Stimulated activated CD8-positive, alpha-beta memory T cell treated with anti-CD3 and anti-CD28 coated beads, Interleukin-12 subunit alpha, Interleukin-12 subunit beta, amount 100 ng/mL, for 4 hours (primary cell): Measurements from ENCODE around the gene SEC22A.
"Not testable (repeated sequence)": the region's sequence is repeated elsewhere in the genome, so short reads cannot be mapped to it uniquely, and the experiment has no call there.

Experiments used
- DNase-seq: peaks from one replicate; pipeline ENCODE4 v3.0.0-alpha.2; 2020; ENCODE audit warnings: low read depth

Gene SEC22A

GRCh38 chr3:123180791-123181190 is 21.0 kb upstream of the SEC22A start:
- DNase-seq: no peak

DNA sequence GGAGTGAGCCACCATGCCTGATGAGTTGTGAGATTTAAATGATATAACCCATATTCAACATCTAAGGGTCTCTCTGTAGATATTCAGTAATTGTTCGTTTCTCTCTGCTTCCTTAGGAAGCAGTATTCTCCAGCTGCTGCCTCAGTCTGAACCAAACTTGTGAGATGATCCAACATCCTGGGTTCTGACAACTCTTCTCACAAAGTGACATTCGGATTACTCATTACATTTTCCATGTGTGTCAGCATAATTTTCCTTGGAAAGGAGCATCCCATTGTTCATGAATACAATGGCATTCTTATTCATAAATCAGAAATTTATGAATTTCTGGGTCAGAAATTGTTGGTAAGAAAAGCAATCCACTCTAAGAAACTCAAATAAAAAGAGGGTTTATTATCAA is 15.0 kb upstream of the SEC22A start:
- DNase-seq: no peak

- DNase-seq: no peak
Measured at GRCh38 chr3:123188058-123188457, 13.7 kb upstream of the SEC22A start.

- no peak for DNase-seq
Measured at GRCh38 chr3:123193448-123194101, 8.2 kb upstream of the SEC22A start.

DNA sequence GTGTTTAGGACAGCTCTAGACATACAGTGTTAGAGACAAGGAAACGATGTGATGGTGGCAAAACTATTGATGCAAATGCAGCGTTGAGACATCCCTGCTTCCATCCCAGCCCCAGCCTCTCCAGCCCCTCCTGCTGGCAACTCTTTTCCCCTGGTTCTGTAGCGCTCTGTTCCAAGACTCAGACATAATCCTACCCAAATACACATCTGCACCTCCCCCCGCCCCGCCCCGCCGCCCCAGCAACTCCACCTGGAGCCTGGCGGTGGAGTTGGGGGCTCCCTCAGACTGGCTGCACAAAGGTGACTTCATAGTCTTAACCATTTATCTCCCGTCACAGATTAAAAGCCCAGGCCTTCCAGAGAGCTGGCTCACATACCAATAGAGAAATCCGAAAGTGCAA is 7.2 kb upstream of the SEC22A start:
- DNase-seq: no peak

DNA sequence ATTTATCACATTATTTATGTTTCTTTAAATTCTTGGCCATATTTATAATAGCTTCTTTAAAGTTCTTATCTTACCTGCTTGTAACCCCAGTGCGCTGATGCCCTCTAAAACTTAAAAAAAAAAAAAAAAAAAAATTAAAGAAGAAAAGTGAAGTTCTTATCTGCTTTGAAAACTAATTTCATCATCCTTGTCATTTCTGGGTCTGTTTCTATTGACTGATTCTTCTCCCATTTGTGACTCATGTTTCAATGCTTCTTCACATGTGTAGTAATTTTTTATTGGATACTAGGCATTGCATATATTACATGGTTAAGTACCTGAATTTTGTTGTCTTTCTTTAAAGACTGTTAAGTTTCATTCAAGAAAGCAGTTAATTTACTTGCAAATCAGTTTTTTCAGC is 3.4 kb upstream of the SEC22A start:
- no peak for DNase-seq

GRCh38 chr3:123201223-123201556 is 553 bp upstream of the SEC22A start:
- DNase-seq: no peak

DNA sequence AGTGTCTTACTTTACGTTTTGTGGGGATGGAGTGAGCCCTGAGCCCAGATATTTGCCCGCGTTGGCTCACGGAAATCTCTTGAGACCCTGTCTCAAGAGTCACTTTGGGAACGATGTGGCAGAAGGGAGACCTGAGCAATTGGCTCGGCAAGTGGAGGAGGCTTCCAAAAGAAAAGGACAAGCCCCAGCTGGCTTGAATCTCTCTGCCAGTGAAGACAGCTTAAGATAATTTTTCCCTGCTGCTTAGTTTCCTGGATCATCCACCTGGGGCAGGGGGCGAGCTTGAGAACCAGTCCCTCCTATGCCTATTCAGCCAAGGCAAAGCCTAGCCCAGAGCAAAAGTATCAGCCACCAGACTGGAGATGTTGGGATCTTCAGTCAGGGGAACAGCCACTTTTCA is 708 bp downstream of the SEC22A start:
- no peak for DNase-seq

DNA sequence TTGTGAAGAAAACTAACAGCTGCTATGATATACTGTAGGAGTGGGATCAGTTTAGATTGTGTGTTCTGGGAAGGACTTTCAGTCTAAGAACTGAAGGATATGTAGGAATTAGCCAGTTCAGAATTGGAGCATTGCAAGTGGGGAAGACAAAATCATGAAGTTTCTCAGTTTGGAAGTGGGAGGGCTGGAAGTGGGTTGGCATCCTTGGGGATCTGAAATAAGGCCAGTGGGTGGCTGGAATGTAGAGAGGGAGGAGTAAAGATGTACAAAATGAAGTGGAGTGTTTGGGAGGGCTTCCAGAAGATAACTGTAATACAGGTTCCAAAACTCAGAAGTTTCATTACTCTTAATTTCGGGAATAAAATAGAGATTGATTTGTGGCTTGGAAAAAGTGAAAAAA is 17.2 kb downstream of the SEC22A start:
- DNase-seq: no peak

DNA sequence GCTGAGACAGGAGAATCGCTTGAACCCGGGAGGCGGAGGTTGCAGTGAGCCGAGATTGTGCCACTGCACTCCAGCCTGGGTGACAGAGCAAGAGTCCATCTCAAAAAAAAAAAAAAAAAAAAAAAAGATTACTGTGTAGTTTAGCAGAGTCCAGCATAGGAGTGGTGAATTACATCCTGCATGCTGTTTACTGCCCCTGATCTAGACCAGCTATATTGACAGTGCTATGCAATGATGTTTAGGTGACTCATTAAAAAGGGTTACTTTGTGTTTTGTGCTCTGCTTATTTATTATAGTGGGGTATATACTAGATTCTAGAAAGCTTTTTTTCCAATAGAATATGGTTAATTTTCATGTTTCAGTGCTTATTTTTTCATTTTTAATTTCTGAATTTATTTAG is 19.6 kb downstream of the SEC22A start:
- DNase-seq: not testable (repeated sequence)

DNA sequence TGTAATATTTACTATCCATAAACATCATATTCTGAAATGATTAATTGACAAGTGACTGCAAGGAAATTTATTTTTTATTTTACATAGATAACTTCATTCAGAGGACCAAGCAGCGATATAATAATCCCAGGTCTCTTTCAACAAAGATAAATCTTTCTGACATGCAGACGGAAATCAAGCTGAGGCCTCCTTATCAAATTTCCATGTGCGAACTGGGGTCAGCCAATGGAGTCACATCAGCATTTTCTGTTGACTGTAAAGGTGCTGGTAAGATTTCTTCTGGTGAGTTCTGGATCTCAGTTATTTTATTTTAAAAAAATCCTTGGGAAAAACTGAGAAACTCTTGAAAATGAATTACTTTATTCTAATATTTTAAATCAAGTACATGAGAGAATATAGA is 23.3 kb downstream of the SEC22A start:
- no peak for DNase-seq

DNA sequence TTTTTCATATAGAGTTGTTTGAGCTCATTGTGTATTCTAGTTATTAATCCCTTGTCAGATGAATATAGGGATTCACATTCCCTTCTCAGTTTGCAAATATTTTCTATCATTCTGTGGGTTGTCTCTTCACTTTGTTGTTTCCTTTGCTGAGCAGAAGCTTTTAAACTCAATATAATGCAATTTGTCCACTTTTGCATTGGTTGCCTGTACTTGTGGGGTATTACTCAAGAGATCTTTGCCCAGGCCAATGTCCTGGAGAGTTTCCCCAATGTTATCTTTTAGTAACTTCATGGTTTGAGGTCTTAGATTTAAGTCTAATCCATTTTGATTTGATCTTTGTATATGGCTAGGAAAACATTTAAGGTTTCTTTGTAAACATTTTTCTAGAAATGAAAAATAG is 24.8 kb downstream of the SEC22A start:
- DNase-seq: no peak

- no peak for DNase-seq
Measured at GRCh38 chr3:123229145-123229544, 27.4 kb downstream of the SEC22A start.

- no peak for DNase-seq
Measured at GRCh38 chr3:123236902-123237301, 35.2 kb downstream of the SEC22A start.

DNA sequence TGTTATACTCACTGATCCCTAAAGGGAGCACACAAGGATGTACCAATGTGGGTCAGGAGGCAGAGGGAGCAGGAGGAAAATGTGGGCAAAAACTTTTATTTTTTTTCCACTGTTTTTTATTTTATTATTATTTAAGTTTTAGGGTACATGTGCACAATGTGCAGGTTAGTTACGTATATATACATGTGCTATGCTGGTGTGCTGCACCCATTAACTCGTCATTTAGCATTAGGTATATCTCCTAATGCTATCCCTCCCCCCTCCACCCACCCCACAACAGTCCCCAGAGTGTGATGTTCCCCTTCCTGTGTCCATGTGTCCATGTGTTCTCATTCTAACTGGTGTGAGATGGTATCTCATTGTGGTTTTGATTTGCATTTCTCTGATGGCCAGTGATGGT is 37.4 kb downstream of the SEC22A start:
- DNase-seq: not testable (repeated sequence)

- no peak for DNase-seq
Measured at GRCh38 chr3:123239756-123240155, 38.0 kb downstream of the SEC22A start.

DNA sequence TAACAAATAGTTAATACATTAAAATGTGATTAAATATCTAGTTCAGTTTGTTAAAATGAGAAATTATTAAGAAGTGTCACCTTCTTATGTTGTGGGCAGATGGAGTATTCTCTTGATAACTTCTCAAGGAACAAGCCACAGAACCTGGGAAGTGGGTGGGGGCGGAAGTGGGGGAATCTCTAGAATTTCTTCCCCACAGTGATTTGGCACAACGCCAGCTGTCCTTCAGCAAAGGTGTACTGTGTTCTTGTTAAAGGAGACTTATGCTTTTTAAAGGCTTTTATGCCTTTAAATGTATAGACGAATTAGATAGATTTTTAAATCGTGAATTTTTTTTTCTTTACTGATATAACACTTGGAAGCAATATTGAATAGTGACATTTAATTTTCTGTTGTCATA is 42.4 kb downstream of the SEC22A start:
- DNase-seq: no peak

DNA sequence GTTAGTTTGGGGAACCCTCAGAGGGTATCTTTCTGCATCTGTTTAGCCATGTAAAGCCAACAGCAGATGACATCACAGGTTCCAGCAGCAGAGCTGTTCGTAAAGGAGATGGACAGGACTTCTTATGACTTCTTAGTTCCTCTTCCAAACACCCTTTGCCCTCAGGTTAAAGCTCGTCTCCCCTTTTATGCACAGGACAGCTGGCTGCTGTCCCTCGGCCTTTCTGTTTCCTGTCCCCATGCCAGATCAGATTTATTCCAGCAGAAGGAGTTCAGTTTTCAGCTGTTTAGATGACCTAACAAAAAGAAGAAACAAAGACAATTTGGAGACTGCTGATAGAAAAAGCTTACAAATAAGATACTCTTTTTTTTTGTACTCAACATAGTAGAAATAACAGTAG is 45.1 kb downstream of the SEC22A start:
- DNase-seq: no peak

DNA sequence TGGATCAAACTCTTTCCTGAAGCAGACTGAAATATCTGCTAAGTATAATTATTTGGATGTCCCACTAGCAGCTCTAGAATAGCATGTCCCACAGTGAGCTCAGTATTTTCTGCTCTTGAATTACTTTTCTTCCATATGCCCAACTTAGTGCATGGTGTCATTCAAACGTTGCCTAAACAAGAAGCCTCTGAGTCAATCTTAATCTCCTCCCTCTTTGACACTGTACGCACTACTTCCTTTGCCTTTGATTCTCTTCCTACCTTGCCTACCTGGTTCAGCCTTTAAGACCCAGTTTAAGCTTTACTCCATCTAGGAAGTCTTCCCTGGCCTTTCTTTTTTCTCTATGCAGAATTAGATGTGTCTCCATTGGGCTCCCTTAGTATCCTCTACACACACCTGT is 54.5 kb downstream of the SEC22A start:
- no peak for DNase-seq

DNA sequence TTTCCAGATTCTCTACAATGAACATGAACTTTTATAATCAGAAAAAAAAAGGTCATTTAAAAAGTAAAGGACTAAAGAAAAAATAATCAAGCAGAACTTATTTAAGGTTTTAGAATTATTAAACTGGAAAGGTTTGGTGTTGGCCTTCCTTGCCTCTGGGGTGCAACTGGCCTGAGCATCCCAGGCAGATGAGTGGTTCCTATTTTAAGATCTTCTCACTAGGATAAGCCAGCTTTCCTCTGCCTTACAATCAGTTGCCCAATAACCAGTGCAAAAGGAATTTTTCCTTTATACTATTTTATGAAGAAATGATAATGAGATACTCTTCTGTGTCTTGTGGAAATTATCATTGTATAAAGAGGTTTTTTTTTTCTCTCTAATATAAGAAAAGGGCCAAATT is 56.6 kb downstream of the SEC22A start:
- no peak for DNase-seq

GRCh38 chr3:123258811-123259420 is 57.2 kb downstream of the SEC22A start:
- DNase-seq: no peak

GRCh38 chr3:123261666-123262065 is 59.9 kb downstream of the SEC22A start:
- DNase-seq: no peak

DNA sequence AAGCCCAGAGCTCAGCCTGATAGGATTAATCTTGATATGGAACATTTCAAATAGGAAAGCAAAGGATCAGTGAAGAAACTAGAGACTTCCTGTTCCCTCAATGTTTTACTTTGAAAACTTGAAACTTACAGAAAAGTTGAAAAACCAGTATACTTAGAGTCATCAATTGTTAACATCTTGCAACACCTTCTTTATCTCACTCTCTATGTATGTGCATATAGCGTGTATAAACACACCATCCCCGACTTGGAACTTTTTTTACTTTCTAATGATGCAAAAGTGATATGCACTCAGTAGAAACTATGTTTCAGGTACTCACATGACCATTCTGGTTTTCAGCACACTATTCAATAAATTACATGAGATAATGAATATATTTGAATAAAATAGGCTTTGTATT is 60.5 kb downstream of the SEC22A start:
- DNase-seq: no peak

DNA sequence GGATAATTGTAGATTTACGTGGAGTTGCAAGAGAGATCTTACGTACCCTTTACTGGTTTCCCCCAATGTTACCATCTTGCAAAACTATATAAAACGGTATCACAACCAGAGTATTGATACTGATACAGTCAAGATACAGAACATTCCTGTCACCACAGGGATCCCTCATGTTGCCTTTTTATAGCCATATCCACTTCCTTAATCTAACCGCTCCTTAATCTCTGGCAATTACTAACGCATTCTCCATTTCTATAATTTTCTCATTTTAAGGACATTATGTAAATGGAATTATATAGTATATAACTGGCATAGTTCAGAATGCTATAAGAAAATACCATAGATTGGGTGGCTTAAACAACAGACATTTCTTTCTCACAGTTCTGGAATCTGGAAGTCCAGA is 61.1 kb downstream of the SEC22A start:
- DNase-seq: no peak
